Measurements from ENCODE around the gene CRYZL1.

DNA sequence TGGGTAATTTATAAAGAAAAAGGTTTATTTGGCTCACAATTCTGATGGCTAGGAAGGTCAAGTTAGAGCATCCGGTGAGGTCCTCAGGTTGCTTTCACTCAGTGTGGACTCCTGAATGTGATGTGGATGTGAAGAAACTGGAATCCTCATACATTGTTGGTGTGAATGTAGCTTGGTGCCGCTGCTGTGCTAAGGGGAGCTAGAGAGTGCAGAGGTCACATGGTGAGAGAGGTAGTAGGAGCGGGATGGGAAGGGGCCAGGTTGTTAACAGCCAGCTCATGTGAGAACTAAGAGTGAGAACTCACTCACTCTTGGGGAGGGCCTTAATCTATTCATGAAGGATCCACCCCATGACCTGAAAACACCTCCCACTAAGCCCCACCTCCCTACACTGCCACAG is 22.6 kb upstream of the CRYZL1 start:
- TF ChIP-seq, protein P1, sequence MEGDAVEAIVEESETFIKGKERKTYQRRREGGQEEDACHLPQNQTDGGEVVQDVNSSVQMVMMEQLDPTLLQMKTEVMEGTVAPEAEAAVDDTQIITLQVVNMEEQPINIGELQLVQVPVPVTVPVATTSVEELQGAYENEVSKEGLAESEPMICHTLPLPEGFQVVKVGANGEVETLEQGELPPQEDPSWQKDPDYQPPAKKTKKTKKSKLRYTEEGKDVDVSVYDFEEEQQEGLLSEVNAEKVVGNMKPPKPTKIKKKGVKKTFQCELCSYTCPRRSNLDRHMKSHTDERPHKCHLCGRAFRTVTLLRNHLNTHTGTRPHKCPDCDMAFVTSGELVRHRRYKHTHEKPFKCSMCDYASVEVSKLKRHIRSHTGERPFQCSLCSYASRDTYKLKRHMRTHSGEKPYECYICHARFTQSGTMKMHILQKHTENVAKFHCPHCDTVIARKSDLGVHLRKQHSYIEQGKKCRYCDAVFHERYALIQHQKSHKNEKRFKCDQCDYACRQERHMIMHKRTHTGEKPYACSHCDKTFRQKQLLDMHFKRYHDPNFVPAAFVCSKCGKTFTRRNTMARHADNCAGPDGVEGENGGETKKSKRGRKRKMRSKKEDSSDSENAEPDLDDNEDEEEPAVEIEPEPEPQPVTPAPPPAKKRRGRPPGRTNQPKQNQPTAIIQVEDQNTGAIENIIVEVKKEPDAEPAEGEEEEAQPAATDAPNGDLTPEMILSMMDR (optimal IDR thresholded peaks at IDR 0.05 in 1 of 3, IDR thresholded peaks at IDR 0.05 in 1 of 3, conservative IDR thresholded peaks at IDR 0.05 in 1 of 3; ENCODE audit: extremely low read depth in 1 of 3, insufficient read depth in 2 of 3, low read length in 3 of 3) = no peak
- no peak for TF ChIP-seq EZH2 (IDR thresholded peaks at IDR 0.05; ENCODE audit: low read length)
